HEK293T (cell line): Measurements from ENCODE around the gene HMG20B.

Source experiments
- ARNT ChIP-seq: fragments of 450-650 bp; IDR thresholded peaks from 2 replicates; pipeline ENCODE4 v1.6.1; 2017; ENCODE audit warnings: mild to moderate bottlenecking
- BHLHE40 ChIP-seq: fragments of 450-650 bp; IDR thresholded peaks from 2 replicates; pipeline ENCODE4 v1.6.1; 2016; ENCODE audit warnings: mild to moderate bottlenecking, moderate library complexity, borderline replicate concordance
- CTBP1 ChIP-seq: fragments of 450-650 bp; IDR thresholded peaks from 2 replicates; pipeline ENCODE4 v1.6.1; 2016; ENCODE audit warnings: borderline replicate concordance
- ELF4 ChIP-seq: fragments of 450-650 bp; IDR thresholded peaks from 2 replicates; pipeline ENCODE4 v1.6.1; 2017; ENCODE audit warnings: antibody characterized with exemption
- FOXA1 ChIP-seq: fragments of 450-650 bp; IDR thresholded peaks from 2 replicates; pipeline ENCODE4 v1.6.1; 2016; ENCODE audit warnings: mild to moderate bottlenecking
- FOXK2 ChIP-seq: fragments of 450-650 bp; IDR thresholded peaks from 2 replicates; pipeline ENCODE4 v1.6.1; 2016; ENCODE audit warnings: mild to moderate bottlenecking
- FOXM1 ChIP-seq: fragments of 450-650 bp; IDR thresholded peaks from 2 replicates; pipeline ENCODE4 v1.6.1; 2017; ENCODE audit warnings: mild to moderate bottlenecking, borderline replicate concordance
- HDGF ChIP-seq: fragments of 450-650 bp; IDR thresholded peaks from 2 replicates; pipeline ENCODE4 v1.6.1; 2017; ENCODE audit warnings: antibody characterized with exemption, borderline replicate concordance
- LEF1 ChIP-seq: fragments of 450-650 bp; IDR thresholded peaks from 2 replicates; pipeline ENCODE4 v1.6.1; 2017; ENCODE audit warnings: mild to moderate bottlenecking, borderline replicate concordance
- NFRKB ChIP-seq: fragments of 450-650 bp; IDR thresholded peaks from 2 replicates; pipeline ENCODE4 v1.6.1; 2016; ENCODE audit warnings: mild to moderate bottlenecking, moderate library complexity
- SP1 ChIP-seq: fragments of 450-650 bp; IDR thresholded peaks from 2 replicates; pipeline ENCODE4 v1.6.1; 2017
- SUZ12 ChIP-seq: fragments of 450-650 bp; IDR thresholded peaks from 2 replicates; pipeline ENCODE4 v1.6.1; 2016; ENCODE audit warnings: mild to moderate bottlenecking
- TARDBP ChIP-seq: fragments of 450-650 bp; IDR thresholded peaks from 2 replicates; pipeline ENCODE4 v1.6.1; 2016
- TF ChIP-seq, protein P1 (sequence below): fragments of 450-650 bp; IDR thresholded peaks from 2 replicates; pipeline ENCODE4 v1.6.1; 2016

DNA sequence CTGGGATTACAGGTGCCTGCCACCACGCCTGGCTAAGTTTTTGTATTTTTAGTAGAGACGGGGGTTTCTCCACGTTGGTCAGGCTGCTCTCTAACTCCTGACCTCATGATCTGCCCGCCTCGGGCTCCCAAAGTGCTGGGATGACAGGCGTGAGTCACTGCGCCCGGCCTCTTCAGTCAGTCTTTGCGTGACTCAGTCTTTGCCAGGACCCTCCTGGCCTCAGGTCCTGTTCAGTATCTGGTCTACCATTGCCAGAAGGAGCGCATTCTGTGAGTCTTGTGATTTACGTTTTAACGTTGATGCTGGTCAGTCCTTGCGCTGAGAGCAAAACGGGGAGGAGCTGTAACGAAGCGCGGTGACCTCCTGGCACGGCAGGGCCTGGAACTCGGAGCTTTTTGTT, 7.6 kb upstream of the HMG20B start:
- TF ChIP-seq BHLHE40 (no peak), CTBP1 (no peak), SP1 (no peak), FOXK2 (no peak), SUZ12 (no peak), LEF1 (no peak), NFRKB (no peak), ELF4 (no peak), TARDBP (no peak), FOXA1 (no peak), FOXM1 (no peak), HDGF (no peak), ARNT (no peak)
- TF ChIP-seq, protein P1, sequence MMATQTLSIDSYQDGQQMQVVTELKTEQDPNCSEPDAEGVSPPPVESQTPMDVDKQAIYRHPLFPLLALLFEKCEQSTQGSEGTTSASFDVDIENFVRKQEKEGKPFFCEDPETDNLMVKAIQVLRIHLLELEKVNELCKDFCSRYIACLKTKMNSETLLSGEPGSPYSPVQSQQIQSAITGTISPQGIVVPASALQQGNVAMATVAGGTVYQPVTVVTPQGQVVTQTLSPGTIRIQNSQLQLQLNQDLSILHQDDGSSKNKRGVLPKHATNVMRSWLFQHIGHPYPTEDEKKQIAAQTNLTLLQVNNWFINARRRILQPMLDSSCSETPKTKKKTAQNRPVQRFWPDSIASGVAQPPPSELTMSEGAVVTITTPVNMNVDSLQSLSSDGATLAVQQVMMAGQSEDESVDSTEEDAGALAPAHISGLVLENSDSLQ, result no peak
